Peyer's patch (tissue), 4 donors: Measurements from ENCODE around the gene PLCE1. TPM values are rescaled to one million over a fixed set of nuclear protein-coding genes. Genes with fewer than 3 reads are reported as not detected.

ENCODE experiments used
- DNase-seq, 3 donors: peaks; one replicate each; pipeline ENCODE4 v3.0.0-alpha.2; 2017 to 2019
- H3K27ac ChIP-seq, 4 donors: fragments of 200-600 bp; sonication (generic); one replicate each; pipeline ENCODE4 v1.5.1; 2016 to 2019
- H3K27me3 ChIP-seq, 2 donors: fragments of 200-600 bp; sonication (generic); one replicate each; pipeline ENCODE4 v1.5.1; 2019
- H3K36me3 ChIP-seq, 3 donors: fragments of 200-600 bp; sonication (generic); one replicate each; pipeline ENCODE4 v1.5.1; 2016 to 2019
- H3K4me1 ChIP-seq, 4 donors: fragments of 200-600 bp; sonication (generic); one replicate each; pipeline ENCODE4 v1.5.1; 2016 to 2019
- H3K4me3 ChIP-seq, 4 donors: fragments of 200-600 bp; sonication (generic); 1 replicate in 3 of 4; 2 replicates in 1 of 4; pipeline ENCODE4 v1.5.1; 2016 to 2019; ENCODE audit warnings: mild to moderate bottlenecking in 1 of 4
- H3K9me3 ChIP-seq, 4 donors: fragments of 200-600 bp; sonication (generic); one replicate each; pipeline ENCODE4 v1.5.1; 2016 to 2019; ENCODE audit warnings: mild to moderate bottlenecking in 1 of 4
- POLR2A ChIP-seq, 2 donors: fragments of 450-650 bp; IDR thresholded peaks; one replicate each; pipeline ENCODE4 v1.5.1; 2017; ENCODE audit warnings: antibody characterized with exemption in 2 of 2, mild to moderate bottlenecking in 2 of 2, moderate library complexity in 2 of 2
- total RNA-seq, 4 donors: library from RNA; depleted of rRNA; stranded (reverse); fragments of >200 nt; gene quantifications; one replicate each; pipeline ENCODE4 v1.1.0, GENCODE V29; 2016
- TF ChIP-seq, protein P1 (sequence below), 6 experiments: fragments of 450-650 bp in 4 of 6; fragments of 200-600 bp in 2 of 6; sonication (generic) in 1 of 6; IDR thresholded peaks; one replicate each; pipeline ENCODE4 v1.5.1; 2017 to 2019; ENCODE audit warnings: antibody characterized with exemption in 6 of 6, mild to moderate bottlenecking in 3 of 6, moderate library complexity in 1 of 6

The PLCE1 gene
- total RNA-seq, 4 donors from 2014 or later: 15.4 to 42.9 (median 33.5) TPM

DNA sequence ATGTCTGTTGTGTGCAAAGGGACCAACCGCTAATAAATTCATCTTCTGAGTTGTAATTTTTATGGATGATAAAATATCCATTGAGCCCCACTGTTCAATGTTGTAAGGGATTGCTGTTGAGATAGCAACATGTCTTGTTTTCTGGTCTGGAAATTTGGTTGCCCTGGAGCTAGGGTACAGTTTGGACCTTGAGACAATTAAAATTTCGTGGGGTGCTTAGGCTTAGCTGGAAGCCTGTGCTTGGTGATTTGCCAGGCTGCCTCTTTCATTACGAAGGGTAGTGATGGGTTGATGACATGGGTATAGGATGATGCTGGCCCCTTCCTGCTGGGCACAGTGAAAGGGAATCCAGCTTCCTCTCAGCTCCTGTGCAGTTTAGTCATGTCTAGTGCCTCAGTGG lies 43.6 kb downstream of the PLCE1 start:
- DNase-seq: no peak
- no peak overlapping the region for H3K4me3 ChIP-seq
- H3K36me3 ChIP-seq: peaks cover 0 to 3% (median 0%) of the 10 kb centered on the region in 3 donors
- H3K27ac ChIP-seq: no peak overlapping the region
- H3K27me3 ChIP-seq: no peaks in the 10 kb centered on the region
- H3K9me3 ChIP-seq: no peaks in the 10 kb centered on the region
- TF ChIP-seq, protein P1, sequence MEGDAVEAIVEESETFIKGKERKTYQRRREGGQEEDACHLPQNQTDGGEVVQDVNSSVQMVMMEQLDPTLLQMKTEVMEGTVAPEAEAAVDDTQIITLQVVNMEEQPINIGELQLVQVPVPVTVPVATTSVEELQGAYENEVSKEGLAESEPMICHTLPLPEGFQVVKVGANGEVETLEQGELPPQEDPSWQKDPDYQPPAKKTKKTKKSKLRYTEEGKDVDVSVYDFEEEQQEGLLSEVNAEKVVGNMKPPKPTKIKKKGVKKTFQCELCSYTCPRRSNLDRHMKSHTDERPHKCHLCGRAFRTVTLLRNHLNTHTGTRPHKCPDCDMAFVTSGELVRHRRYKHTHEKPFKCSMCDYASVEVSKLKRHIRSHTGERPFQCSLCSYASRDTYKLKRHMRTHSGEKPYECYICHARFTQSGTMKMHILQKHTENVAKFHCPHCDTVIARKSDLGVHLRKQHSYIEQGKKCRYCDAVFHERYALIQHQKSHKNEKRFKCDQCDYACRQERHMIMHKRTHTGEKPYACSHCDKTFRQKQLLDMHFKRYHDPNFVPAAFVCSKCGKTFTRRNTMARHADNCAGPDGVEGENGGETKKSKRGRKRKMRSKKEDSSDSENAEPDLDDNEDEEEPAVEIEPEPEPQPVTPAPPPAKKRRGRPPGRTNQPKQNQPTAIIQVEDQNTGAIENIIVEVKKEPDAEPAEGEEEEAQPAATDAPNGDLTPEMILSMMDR (IDR thresholded peaks at IDR 0.05): no peak
- no peak for TF ChIP-seq POLR2A (IDR thresholded peaks at IDR 0.05)
- H3K4me1 ChIP-seq: peaks cover 0 to 2% (median 0%) of the 10 kb centered on the region in 4 donors

DNA sequence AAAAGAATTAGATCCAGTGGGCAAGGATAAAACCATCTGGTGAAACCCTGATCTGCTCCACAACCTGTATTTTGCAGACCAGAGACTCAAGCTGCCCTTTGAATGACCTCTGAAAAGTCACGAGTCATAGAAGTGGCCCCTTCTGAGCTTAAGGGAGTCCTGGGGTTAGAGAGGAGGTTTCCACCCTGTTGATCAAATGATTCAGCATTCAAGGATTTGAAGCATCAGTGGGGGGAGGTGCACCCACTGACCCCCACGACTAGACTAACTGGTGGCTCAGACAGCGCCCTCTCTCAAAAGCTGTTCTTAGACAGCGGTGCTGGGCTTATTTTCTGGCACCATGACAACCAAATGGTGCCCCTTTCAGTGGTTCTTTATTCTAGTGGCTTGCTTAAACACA lies 44.3 kb downstream of the PLCE1 start:
- Histone ChIP-seq H3K9me3 (no peaks in the 10 kb centered on the region), H3K27ac (no peak overlapping the region), H3K4me3 (no peak overlapping the region), H3K36me3 (peaks cover 0 to 3% (median 0%) of the 10 kb centered on the region in 3 donors), H3K4me1 (peaks cover 0 to 4% (median 0%) of the 10 kb centered on the region in 4 donors), H3K27me3 (no peaks in the 10 kb centered on the region)
- TF ChIP-seq POLR2A (IDR thresholded peaks at IDR 0.05): no peak
- TF ChIP-seq, protein P1 (IDR thresholded peaks at IDR 0.05): no peak
- no peak for DNase-seq

DNA sequence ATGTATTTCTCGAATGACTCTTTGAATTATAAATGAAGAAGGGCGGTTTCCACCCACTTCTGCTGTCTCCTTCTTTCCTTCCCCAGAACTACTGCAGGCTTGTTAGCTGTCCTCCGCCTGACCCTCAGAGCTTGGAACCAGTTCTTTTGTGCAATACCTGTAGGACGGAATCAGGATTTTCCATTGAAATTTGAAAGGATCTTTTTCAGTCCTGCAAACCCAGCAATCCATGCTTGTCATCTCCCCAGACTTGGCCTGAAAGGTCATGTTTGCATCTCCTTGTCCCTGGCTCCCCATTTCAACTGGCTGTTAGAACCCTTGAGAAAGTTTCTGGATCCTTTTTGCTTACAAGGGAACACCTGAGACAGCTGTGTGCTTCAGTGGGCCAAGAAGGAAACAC lies 47.5 kb downstream of the PLCE1 start:
- H3K4me3 ChIP-seq: no peak overlapping the region
- TF ChIP-seq, protein P1 (IDR thresholded peaks at IDR 0.05): no peak
- TF ChIP-seq POLR2A (IDR thresholded peaks at IDR 0.05): no peak
- H3K27me3 ChIP-seq: no peaks in the 10 kb centered on the region
- peaks cover 0 to 4% (median 0%) of the 10 kb centered on the region in 4 donors for H3K4me1 ChIP-seq
- no peaks in the 10 kb centered on the region for H3K9me3 ChIP-seq
- peak overlapping the region in 1 of 4 donors; percentile 39 for H3K27ac ChIP-seq
- H3K36me3 ChIP-seq: no peaks in the 10 kb centered on the region
- no peak for DNase-seq

- H3K4me1 ChIP-seq: peaks cover 0 to 4% (median 0%) of the 10 kb centered on the region in 4 donors
- no peaks in the 10 kb centered on the region for H3K27me3 ChIP-seq
- H3K27ac ChIP-seq: peak overlapping the region in 1 of 4 donors; percentile 39
- no peaks in the 10 kb centered on the region for H3K9me3 ChIP-seq
- DNase-seq: no peak
- no peak overlapping the region for H3K4me3 ChIP-seq
- no peaks in the 10 kb centered on the region for H3K36me3 ChIP-seq
- TF ChIP-seq, protein P1 (IDR thresholded peaks at IDR 0.05): peak in 3 of 6 experiments; percentile 28 to 46 (median 45)
- TF ChIP-seq POLR2A (IDR thresholded peaks at IDR 0.05): no peak
Measured at GRCh38 chr10:94042001-94042833, 48.5 kb downstream of the PLCE1 start.

GRCh38 chr10:94042834-94043175 lies 49.1 kb downstream of the PLCE1 start:
- no peak for TF ChIP-seq POLR2A (IDR thresholded peaks at IDR 0.05)
- TF ChIP-seq, protein P1 (IDR thresholded peaks at IDR 0.05): no peak
- H3K9me3 ChIP-seq: no peaks in the 10 kb centered on the region
- H3K27me3 ChIP-seq: no peaks in the 10 kb centered on the region
- H3K36me3 ChIP-seq: no peaks in the 10 kb centered on the region
- H3K27ac ChIP-seq: no peak overlapping the region
- peaks cover 0 to 4% (median 0%) of the 10 kb centered on the region in 4 donors for H3K4me1 ChIP-seq
- no peak overlapping the region for H3K4me3 ChIP-seq
- DNase-seq: no peak

Other genes starting within 250 kb of the PLCE1 start
- gene LGI1, start 236.0 kb upstream of the PLCE1 start, total RNA-seq: 1 to 10 TPM in 2 of 4 donors, not detected in 2; 1.1 to 1.9 TPM
- 10 to 100 TPM in 3 of 4 donors, not detected in 1; 21.1 to 69.7 (median 68.3) TPM for gene SLC35G1, start 100.0 kb upstream of the PLCE1 start, total RNA-seq